GM12892 (cell line): Measurements from ENCODE around the gene MOCS2.

Experiments
- DNase-seq: peaks from one replicate; pipeline ENCODE4 v3.0.0; 2011; ENCODE audit not compliant: insufficient read length
- FAIRE-seq: peaks from 2 replicates; lab custom pipeline; 2011; peaks lifted over from hg19 to GRCh38; lab: Jason Lieb, UNC
- POLR2A ChIP-seq: IDR thresholded peaks from 2 replicates; pipeline ENCODE4 v1.6.1; 2011; ENCODE audit warnings: low read depth, low read length, control low read depth
- POLR2AphosphoS5 ChIP-seq: IDR thresholded peaks from 2 replicates; pipeline ENCODE4 v1.6.1; 2011; ENCODE audit warnings: low read depth, low read length, control low read depth
- TAF1 ChIP-seq: IDR thresholded peaks from 2 replicates; pipeline ENCODE4 v1.6.1; 2011; ENCODE audit warnings: low read depth, mild to moderate bottlenecking, control low read depth, low read length, borderline replicate concordance

The MOCS2 gene

DNA sequence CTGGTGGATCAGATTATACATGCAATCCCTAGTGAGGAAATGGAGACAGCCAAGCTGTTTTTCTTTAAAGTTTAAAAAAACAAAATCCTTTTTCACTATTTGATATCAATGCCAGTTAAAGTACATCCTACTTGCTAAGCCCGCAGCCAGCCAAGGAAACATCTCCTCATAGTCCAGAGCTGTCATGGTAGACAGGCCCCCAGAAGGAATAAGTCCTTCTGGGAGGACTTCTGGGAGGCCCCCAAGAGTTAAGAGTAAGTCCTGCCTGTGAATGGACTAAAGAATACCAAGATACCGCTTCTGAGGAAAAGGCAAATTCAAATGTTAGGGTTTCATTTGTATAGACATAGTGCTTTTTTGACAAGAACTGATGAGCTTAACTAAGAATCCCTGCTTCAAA, 38.3 kb downstream of the MOCS2 start:
- DNase-seq (no peak), FAIRE-seq (no peak)
- TF ChIP-seq POLR2AphosphoS5: no peak
- no peak for TF ChIP-seq TAF1
- TF ChIP-seq POLR2A: no peak

DNA sequence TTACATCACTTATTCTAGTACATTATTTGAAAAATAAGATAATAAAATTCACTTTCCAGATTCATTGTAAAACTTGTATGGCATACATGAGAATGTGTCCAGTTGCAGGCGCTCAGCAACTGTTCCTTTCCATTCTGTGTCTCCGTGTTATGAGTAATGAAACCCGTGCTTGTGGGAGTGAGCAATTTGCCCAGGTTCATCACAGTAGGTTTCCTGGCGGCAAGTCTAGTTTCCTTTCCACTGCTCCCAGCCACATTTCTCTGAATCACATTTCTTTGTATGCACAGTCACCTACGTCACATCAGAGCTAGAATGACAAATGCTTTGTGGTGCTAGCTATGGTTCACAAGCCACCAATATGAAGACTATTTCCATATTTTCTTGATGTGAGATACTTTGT, 39.9 kb downstream of the MOCS2 start:
- FAIRE-seq (no peak), DNase-seq (no peak)
- TF ChIP-seq TAF1: no peak
- no peak for TF ChIP-seq POLR2A
- no peak for TF ChIP-seq POLR2AphosphoS5

DNA sequence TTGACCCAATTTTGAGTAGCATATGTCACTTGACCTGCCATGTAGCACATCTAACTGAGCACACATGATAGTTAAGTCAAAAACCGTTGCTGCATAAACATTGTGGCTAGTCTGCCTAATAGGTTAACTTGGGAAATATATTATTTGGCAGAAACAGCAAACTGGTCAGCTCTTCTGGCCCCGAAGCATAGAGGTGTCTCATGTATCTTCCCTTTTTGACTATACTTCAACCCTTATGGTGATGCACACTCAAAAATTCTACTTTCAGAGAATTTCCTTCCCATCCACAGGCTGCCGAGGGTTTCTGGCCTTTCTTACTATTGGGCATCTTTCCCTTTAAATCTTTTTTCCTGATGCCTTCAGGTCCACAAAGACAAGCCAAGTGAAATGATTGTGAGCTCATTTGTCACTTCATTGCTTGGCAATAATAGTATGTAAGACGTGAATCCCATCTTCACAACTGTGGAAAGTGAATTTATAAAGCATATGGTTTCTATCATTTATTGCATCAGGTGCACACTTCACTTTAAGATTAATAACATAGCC, 41.2 kb downstream of the MOCS2 start:
- no peak for DNase-seq
- TF ChIP-seq TAF1 (no peak), POLR2A (no peak), POLR2AphosphoS5 (no peak)
- no peak for FAIRE-seq

DNA sequence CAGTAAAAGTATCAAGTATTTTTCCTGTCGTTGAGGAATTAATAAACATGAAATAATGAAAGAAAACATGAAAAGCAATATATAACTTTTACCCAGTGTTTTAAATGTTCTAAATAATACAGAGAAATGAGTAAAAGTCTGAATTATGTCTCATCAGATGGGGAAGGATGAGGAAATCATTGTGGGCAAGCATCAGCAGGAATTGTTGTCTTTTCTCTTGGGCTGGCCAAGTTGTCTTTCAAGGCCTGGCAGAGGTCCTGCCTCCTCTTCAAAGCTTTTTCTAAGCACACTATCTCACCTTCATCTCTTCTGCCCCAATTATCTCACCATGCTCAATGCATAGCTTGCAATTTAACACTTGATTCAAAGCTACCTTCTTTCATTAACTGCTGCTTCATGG, 41.9 kb downstream of the MOCS2 start:
- no peak for TF ChIP-seq POLR2AphosphoS5
- no peak for TF ChIP-seq POLR2A
- TF ChIP-seq TAF1: no peak
- DNase-seq (no peak), FAIRE-seq (no peak)

DNA sequence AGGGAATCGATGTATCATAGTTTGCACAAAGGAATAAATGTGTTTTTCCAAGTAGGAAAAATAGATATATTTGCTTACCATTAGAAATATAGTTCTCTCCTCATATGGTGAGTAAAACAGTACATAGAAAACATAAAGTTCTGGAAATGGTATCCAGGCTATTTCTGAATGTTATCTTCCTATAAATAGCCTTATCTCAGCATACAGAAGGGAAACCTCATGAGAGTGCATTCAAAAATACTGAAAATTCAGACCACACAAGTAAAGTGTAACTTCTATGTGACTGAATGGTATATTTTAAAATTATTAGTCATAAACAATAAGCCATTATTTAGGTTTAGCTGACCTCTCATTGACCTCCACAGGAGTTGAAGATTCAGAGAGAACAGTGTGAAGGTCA, 43.5 kb downstream of the MOCS2 start:
- DNase-seq: no peak
- FAIRE-seq: no peak
- TF ChIP-seq POLR2A: no peak
- no peak for TF ChIP-seq POLR2AphosphoS5
- no peak for TF ChIP-seq TAF1

DNA sequence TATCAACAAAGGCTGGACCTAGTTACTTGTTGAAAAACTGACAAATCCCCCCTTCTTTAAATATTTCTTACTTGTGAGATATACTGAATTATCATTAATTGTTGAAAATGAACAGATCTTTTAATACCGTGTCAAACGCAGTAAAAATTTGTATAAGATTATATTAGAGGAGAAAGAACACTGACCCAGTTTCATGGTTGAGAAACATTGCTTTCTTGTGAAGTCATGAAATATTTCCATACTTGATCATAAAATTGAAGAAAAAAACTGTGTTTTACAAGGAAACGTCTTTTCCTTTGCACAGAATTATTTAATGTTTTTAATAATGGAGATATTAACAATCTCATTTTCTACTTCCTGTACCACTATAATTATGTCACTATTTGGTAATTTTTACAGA, 45.8 kb downstream of the MOCS2 start:
- FAIRE-seq (no peak), DNase-seq (no peak)
- TF ChIP-seq POLR2A: no peak
- TF ChIP-seq POLR2AphosphoS5: no peak
- no peak for TF ChIP-seq TAF1

DNA sequence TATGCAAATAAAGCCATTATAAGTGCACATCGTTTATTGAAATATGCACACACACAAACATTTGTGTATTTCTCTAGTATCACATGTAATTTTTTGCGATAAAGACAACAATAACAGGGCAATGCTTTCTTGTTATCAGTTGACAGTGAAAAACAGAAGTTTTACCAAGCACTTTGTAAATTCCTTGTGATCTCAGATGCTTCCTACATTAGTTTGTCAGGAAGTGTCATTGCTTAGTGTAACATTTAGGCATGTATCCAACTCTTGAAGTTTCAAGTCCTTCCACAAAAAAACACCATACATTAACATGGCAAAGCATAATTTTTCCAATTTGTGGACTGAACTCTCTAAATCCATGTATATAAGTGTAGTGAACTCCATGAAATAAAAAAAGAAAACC, 46.4 kb downstream of the MOCS2 start:
- TF ChIP-seq POLR2A (no peak), TAF1 (no peak), POLR2AphosphoS5 (no peak)
- no peak for FAIRE-seq

DNA sequence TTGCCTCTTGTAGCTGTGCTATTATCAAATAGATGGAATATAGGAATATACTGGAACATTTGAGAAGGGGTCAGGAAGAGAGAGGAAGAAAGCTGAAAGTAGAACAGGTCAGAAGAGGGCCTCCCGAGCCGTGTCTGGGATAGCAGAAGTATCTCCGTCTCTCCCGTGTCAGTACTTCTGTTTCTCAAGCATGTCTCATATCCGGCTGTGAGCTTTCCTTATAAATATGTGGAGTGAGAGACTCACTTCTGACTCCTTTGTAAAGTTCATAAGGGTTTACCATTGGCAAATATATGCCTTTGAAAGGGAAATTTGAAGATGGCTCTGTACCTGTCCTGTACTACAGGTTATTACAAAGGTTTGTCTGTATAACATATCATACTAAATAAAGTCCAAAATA, 50.3 kb downstream of the MOCS2 start:
- DNase-seq (no peak), FAIRE-seq (no peak)
- TF ChIP-seq POLR2AphosphoS5 (no peak), TAF1 (no peak), POLR2A (no peak)

More for the DNA sequence above, 46.4 kb downstream of the MOCS2 start:
- DNase-seq: no peak

DNA sequence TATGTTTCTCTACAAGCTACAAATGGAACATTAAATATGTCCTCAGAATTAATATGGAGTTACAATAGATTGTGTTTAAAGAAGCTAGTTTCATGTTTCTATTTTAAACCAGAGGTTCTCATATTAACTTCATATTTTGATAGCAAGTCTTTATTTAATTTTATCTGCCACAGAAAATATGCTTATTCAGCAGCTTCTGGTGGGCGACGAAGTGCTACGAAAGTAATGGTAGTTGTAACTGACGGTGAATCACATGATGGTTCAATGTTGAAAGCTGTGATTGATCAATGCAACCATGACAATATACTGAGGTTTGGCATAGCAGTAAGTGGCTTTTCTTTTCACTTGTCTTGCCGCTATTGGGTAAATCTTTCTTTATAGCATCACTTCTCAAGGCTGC, 54.2 kb downstream of the MOCS2 start:
- FAIRE-seq (no peak), DNase-seq (no peak)
- no peak for TF ChIP-seq TAF1
- TF ChIP-seq POLR2AphosphoS5: no peak
- no peak for TF ChIP-seq POLR2A

DNA sequence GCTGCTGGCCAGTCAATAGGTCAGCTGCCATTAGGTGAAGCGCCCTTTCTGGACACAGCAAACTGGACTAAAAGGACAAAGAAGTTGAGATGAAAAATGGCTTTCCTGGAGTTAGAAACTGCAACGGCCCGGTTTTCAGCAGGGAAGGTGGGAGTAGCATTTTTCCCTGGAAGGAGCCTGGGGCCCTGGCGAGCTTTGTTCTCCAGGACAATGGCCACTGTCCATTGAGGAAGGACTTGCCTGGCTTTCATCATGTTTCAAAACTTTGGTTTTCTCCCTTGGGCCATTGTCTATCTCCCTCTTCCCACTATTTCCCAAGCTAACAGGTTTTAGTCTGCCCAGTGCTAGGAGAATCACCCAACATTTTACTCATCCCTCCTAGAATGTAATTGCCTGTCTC, 56.2 kb downstream of the MOCS2 start:
- DNase-seq: no peak
- FAIRE-seq: no peak
- TF ChIP-seq TAF1 (no peak), POLR2AphosphoS5 (no peak), POLR2A (no peak)

DNA sequence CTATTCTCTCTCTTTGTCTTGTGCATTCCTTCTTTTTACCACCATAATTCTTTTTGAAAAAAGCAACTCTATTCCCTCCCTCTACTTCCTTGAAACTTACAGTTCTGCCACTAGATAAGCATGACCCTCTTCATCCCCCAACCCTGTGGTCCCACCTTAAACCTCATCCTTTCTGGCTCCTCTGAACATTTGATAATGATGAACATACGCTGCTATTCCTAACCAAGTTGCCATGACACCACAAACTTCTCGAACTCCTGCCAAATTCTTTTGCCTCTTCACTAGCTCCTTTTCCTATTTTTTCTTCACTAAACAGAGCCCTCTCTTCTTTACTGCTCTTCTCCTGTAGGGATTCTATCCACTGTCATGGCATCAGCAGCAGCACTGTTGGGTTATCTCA, 57.1 kb downstream of the MOCS2 start:
- DNase-seq (no peak), FAIRE-seq (no peak)
- TF ChIP-seq POLR2A: no peak
- TF ChIP-seq TAF1: no peak
- TF ChIP-seq POLR2AphosphoS5: no peak

DNA sequence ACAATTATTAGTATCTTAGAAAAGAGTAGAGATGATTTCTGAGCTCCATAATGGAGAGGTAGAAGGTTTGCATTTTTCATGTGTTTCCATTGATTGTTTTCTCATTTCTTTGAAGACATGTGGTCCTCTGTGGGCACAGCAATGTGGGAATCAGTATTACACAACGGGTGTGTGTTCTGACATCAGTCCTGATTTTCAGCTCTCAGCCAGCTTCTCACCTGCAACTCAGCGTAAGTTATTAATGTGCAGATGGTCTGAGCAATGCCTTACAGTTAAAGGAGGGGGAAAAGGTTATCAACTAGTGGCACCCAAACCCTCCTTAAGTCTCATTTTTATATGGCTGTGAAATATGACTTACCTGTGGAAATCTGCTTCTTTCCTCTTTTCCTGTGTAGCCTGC, 61.3 kb downstream of the MOCS2 start:
- DNase-seq (no peak), FAIRE-seq (no peak)
- TF ChIP-seq TAF1 (no peak), POLR2A (no peak), POLR2AphosphoS5 (no peak)
